H9 (cell line): ENCODE data around the gene GRID2. TPM values are rescaled to one million over a fixed set of nuclear protein-coding genes. Genes with fewer than 3 reads are reported as not detected.

Experiments
- DNase-seq: peaks from one replicate; pipeline ENCODE4 v3.0.0-alpha.2; 2017
- H2AFZ ChIP-seq: one replicate; pipeline ENCODE4 v1.6.1; 2013; ENCODE audit warnings: mild to moderate bottlenecking, low read length, control low read depth, moderate library complexity
- H2AK5ac ChIP-seq: 2 replicates; pipeline ENCODE4 v1.6.1; 2013; ENCODE audit warnings: low read length, control low read depth, mixed read lengths; ENCODE audit not compliant: insufficient read length
- H2BK120ac ChIP-seq: one replicate; pipeline ENCODE4 v1.6.1; 2013; ENCODE audit warnings: low read depth, mild to moderate bottlenecking, low read length, control low read depth, inconsistent platforms; ENCODE audit not compliant: poor library complexity, severe bottlenecking
- H2BK12ac ChIP-seq: 2 replicates; pipeline ENCODE4 v1.6.1; 2013; ENCODE audit warnings: low read length, control low read depth, mixed read lengths, low read depth; ENCODE audit not compliant: insufficient read length
- H2BK15ac ChIP-seq: 2 replicates; pipeline ENCODE4 v1.6.1; 2013; ENCODE audit warnings: low read depth, low read length, control low read depth
- H2BK20ac ChIP-seq: one replicate; pipeline ENCODE4 v1.6.1; 2013; ENCODE audit warnings: low read depth, mild to moderate bottlenecking, low read length, control low read depth, inconsistent platforms; ENCODE audit not compliant: poor library complexity, severe bottlenecking
- H2BK5ac ChIP-seq: 2 replicates; pipeline ENCODE4 v1.6.1; 2013; ENCODE audit warnings: low read length, control low read depth, mixed read lengths; ENCODE audit not compliant: insufficient read length
- H3K14ac ChIP-seq: 2 replicates; pipeline ENCODE4 v1.6.1; 2013; ENCODE audit warnings: low read length, control low read depth; ENCODE audit not compliant: insufficient read depth
- H3K18ac ChIP-seq: 2 replicates; pipeline ENCODE4 v1.6.1; 2013; ENCODE audit warnings: low read depth, mild to moderate bottlenecking, mixed read lengths, low read length, control low read depth; ENCODE audit not compliant: insufficient read length
- H3K23ac ChIP-seq: 2 replicates; pipeline ENCODE4 v1.6.1; 2013; ENCODE audit warnings: low read length, control low read depth, mixed read lengths, low read depth; ENCODE audit not compliant: insufficient read length
- H3K23me2 ChIP-seq: 2 replicates; pipeline ENCODE4 v1.6.1; 2013; ENCODE audit warnings: low read depth, mild to moderate bottlenecking, mixed read lengths, low read length, control low read depth; ENCODE audit not compliant: insufficient read length, poor library complexity, severe bottlenecking
- H3K27ac ChIP-seq: 2 replicates; pipeline ENCODE4 v1.5.1; 2013; ENCODE audit warnings: low read length, control low read depth, mixed read lengths, low read depth; ENCODE audit not compliant: insufficient read length
- H3K27me3 ChIP-seq: 2 replicates; pipeline ENCODE4 v1.6.1; 2013; ENCODE audit warnings: low read length, control low read depth, inconsistent platforms; ENCODE audit not compliant: insufficient read depth
- H3K4ac ChIP-seq: 2 replicates; pipeline ENCODE4 v1.6.1; 2013; ENCODE audit warnings: low read depth, mild to moderate bottlenecking, control low read depth, inconsistent platforms, low read length, moderate library complexity
- H3K4me1 ChIP-seq: 2 replicates; pipeline ENCODE4 v1.6.1; 2013; ENCODE audit warnings: low read length, control low read depth, inconsistent platforms; ENCODE audit not compliant: insufficient read depth
- H3K4me2 ChIP-seq: 2 replicates; pipeline ENCODE4 v1.6.1; 2013; ENCODE audit warnings: low read length, control low read depth, mixed read lengths; ENCODE audit not compliant: insufficient read length, insufficient read depth
- H3K56ac ChIP-seq: 2 replicates; pipeline ENCODE4 v1.6.1; 2013; ENCODE audit warnings: low read depth, mild to moderate bottlenecking, mixed read lengths, low read length, control low read depth; ENCODE audit not compliant: insufficient read length
- H3K79me1 ChIP-seq: 2 replicates; pipeline ENCODE4 v1.6.1; 2013; ENCODE audit warnings: low read depth, mild to moderate bottlenecking, moderate library complexity, low read length, control low read depth, inconsistent platforms; ENCODE audit not compliant: insufficient read depth, poor library complexity, severe bottlenecking
- H3K79me2 ChIP-seq: 2 replicates; pipeline ENCODE4 v1.6.1; 2013; ENCODE audit warnings: low read length, control low read depth, inconsistent platforms; ENCODE audit not compliant: insufficient read depth
- H3K9ac ChIP-seq: 2 replicates; pipeline ENCODE4 v1.6.1; 2013; ENCODE audit warnings: low read length, control low read depth, mixed read lengths; ENCODE audit not compliant: insufficient read length; ENCODE audit errors: extremely low read depth
- H3K9me3 ChIP-seq: one replicate; pipeline ENCODE4 v1.6.1; 2013; ENCODE audit warnings: low read depth, low read length, inconsistent platforms; ENCODE audit not compliant: control insufficient read depth
- H3T11ph ChIP-seq: one replicate; pipeline ENCODE4 v1.6.1; 2013; ENCODE audit warnings: mild to moderate bottlenecking, low read length, control low read depth, inconsistent platforms
- H4K20me1 ChIP-seq: one replicate; pipeline ENCODE4 v1.6.1; 2013; ENCODE audit not compliant: control insufficient read depth, insufficient read length, insufficient read depth
- H4K5ac ChIP-seq: 2 replicates; pipeline ENCODE4 v1.6.1; 2013; ENCODE audit warnings: low read depth, mild to moderate bottlenecking, mixed read lengths, low read length, control low read depth; ENCODE audit not compliant: insufficient read length
- H4K8ac ChIP-seq: replicated peaks from 2 replicates; pipeline ENCODE4 v1.6.1; 2013; ENCODE audit warnings: low read length, control low read depth, mixed read lengths, low read depth; ENCODE audit not compliant: insufficient read length
- H4K91ac ChIP-seq: 2 replicates; pipeline ENCODE4 v1.6.1; 2013; ENCODE audit warnings: low read depth, mild to moderate bottlenecking, moderate library complexity, mixed read lengths, low read length, control low read depth; ENCODE audit not compliant: insufficient read length
- H3K27ac Mint-ChIP-seq, 3 experiments: 2 replicates in 2 of 3; 3 replicates in 1 of 3; pipeline ENCODE4 v1.8.0; 2020 to 2021; ENCODE audit warnings: mixed read lengths in 3 of 3, mild to moderate bottlenecking in 1 of 3, moderate library complexity in 1 of 3
- H3K27me3 Mint-ChIP-seq: 2 replicates; pipeline ENCODE4 v1.8.0; 2021; ENCODE audit warnings: low read depth, mild to moderate bottlenecking, moderate library complexity, mixed read lengths
- H3K36me3 Mint-ChIP-seq, 3 experiments: 2 replicates in 2 of 3; 3 replicates in 1 of 3; pipeline ENCODE4 v1.8.0; 2020 to 2021; ENCODE audit warnings: low read depth in 3 of 3, mixed read lengths in 3 of 3; ENCODE audit not compliant: insufficient read depth in 1 of 3
- H3K4me1 Mint-ChIP-seq, 2 experiments: 2 replicates each; pipeline ENCODE4 v1.8.0; 2020; ENCODE audit warnings: mixed read lengths in 2 of 2
- H3K4me3 Mint-ChIP-seq, 2 experiments: 2 replicates in 1 of 2; 3 replicates in 1 of 2; pipeline ENCODE4 v1.8.0; 2020 to 2021; ENCODE audit warnings: mild to moderate bottlenecking in 2 of 2, mixed read lengths in 2 of 2, moderate library complexity in 1 of 2
- H3K9me3 Mint-ChIP-seq, 2 experiments: 2 replicates in 1 of 2; 3 replicates in 1 of 2; pipeline ENCODE4 v1.8.0; 2020; ENCODE audit warnings: mild to moderate bottlenecking in 2 of 2, mixed read lengths in 2 of 2, moderate library complexity in 1 of 2
- CTCF ChIP-seq: fragments of 200-600 bp; sonication (generic); conservative IDR thresholded peaks from 3 replicates; pipeline ENCODE4 v1.8.0; 2021; ENCODE audit warnings: antibody characterized with exemption, mild to moderate bottlenecking
- total RNA-seq: library from RNA; stranded (reverse); gene quantifications from 2 replicates; pipeline ENCODE4 v1.2.1, GENCODE V29; 2021

Gene GRID2
- total RNA-seq, 1 experiment from 2014 or later, result 21.8 TPM

- Histone ChIP-seq H3K23me2 (no peaks in the 10 kb centered on the region), H3K4ac (no peak overlapping the region), H3K14ac (no peak overlapping the region), H4K8ac (no peak overlapping the region), H3K23ac (no peak overlapping the region), H3K56ac (no peak overlapping the region), H3K79me2 (no peaks in the 10 kb centered on the region), H2BK12ac (no peak overlapping the region), H3K4me1 (no peaks in the 10 kb centered on the region), H2BK20ac (no peak overlapping the region), H2BK15ac (no peak overlapping the region), H3K18ac (no peak overlapping the region), H3K27ac (no peak overlapping the region), H2BK120ac (no peak overlapping the region), H4K91ac (no peak overlapping the region), H4K20me1 (no peaks in the 10 kb centered on the region), H3K9me3 (no peaks in the 10 kb centered on the region), H2AFZ (no peak overlapping the region), H3T11ph (no peak overlapping the region), H3K27me3 (no peaks in the 10 kb centered on the region), H4K5ac (no peak overlapping the region), H2AK5ac (no peak overlapping the region), H2BK5ac (no peak overlapping the region), H3K4me2 (no peak overlapping the region), H3K9ac (no peak overlapping the region), H3K79me1 (no peaks in the 10 kb centered on the region)
- H3K9me3 Mint-ChIP-seq, result no peaks in the 10 kb centered on the region
- no peaks in the 10 kb centered on the region for H3K4me1 Mint-ChIP-seq
- H3K27me3 Mint-ChIP-seq, result no peaks in the 10 kb centered on the region; the same call in 1 of the 2 replicates
- no peak overlapping the region for H3K4me3 Mint-ChIP-seq
- no peaks in the 10 kb centered on the region; a peak in 1 of 7 replicates for H3K36me3 Mint-ChIP-seq
- no peak for TF ChIP-seq CTCF
- no peak overlapping the region for H3K27ac Mint-ChIP-seq
- no peak for DNase-seq
Observed at GRCh38 chr4:93772858-93773257, 1469.1 kb downstream of the GRID2 start.
